ENCODE results near the gene SELENOS. TPM values are rescaled to one million over a fixed set of nuclear protein-coding genes. Genes with fewer than 3 reads are reported as not detected.
A peak's percentile ranks its signal among the peaks of the same experiment; 100 is the strongest.

SELENOS gene
- total and polyA plus RNA-seq, 9 of the 15 experiments (the other 6 are each of a cell fraction or from before 2014, with no cell fraction given) = 24.9 to 57.4 (median 47.9) TPM

DNA sequence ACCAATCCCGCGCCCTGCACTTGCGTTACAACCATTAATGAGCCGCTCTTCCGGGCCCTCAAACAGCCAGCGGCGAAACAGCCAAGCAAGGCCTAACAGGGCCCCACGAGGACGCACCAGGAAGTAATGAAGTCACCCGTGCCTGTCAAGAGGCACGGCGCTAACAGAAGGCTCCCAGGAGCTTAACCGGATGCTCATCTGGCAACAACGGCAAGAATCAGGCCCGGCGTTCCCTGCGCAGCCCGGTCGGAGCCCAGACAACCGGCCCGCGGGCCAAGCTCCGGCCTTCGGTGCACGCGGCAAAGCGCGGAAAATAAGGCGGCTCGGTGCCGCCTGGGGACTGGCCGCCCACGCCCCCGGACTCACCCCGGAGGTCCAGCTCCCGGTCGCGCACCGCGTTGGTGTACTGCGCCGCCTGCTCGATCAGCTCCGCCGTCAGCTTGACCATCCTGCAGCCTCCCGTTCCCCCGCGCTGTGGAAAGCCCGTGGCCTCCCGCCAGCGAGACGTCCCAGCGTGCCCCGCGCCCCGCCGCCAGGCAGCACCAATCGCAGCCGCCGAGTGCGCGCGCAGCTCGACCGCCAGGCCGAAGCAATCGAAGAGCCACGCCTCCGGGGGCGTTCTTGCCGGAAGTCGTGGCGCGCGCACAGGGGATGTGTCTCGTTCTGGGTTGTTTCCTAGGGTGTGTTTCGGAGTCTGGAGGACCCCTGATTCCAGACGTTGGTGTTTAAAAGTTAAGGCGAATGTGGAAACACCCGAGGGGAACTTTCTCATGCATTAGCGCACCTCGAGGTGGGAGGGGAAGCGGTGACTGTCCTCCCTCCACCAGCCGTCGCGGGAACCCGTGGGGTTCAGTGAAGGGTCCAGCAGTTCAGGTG is 17.7 kb upstream of the SELENOS start, which contains the start of gene SNRPA1:
TSS of gene SNRPA1 (minus strand) at position 518 of the 876 bp plus-strand sequence. CDS start at position 448, 70 bp downstream.
- Histone ChIP-seq H3K4me2 (ENCODE audit: insufficient read depth, low read length) (peak within 1 kb of the TSS; percentile 93), H3K4me3 (peak within 1 kb of the TSS; percentile 96), H4K20me1 (replicated peaks; ENCODE audit: control insufficient read depth, insufficient read depth, low read length) (peaks cover 14% of the 10 kb centered on the region), H3K27ac (ENCODE audit: extremely low read depth, low read depth, low read length) (peak within 1 kb of the TSS; percentile 92), H2AFZ (ENCODE audit: low read depth, low read length) (peak within 1 kb of the TSS; percentile 98), H3K4me1 (replicated peaks in 1 of 2; ENCODE audit: control insufficient read depth in 2 of 2, insufficient read depth in 2 of 2, low read length in 2 of 2) (peaks cover 7 to 9% of the 10 kb centered on the region in 2 experiments; a peak in 2 of 5 replicates), H3K36me3 (ENCODE audit: control insufficient read depth, insufficient read depth, low read length) (peaks cover 35% of the 10 kb centered on the region), H3K79me2 (ENCODE audit: control insufficient read depth, insufficient read depth, low read length) (peaks cover 68% of the 10 kb centered on the region), H3K9me1 (ENCODE audit: control insufficient read depth, insufficient read depth, low read length) (no peaks in the 10 kb centered on the region), H3K27me3 (ENCODE audit: control insufficient read depth in 2 of 2, insufficient read depth in 2 of 2, low read length in 2 of 2) (no peaks in the 10 kb centered on the region), H3K9me3 (replicated peaks; ENCODE audit: control insufficient read depth, insufficient read depth, low read depth, low read length) (no peaks in the 10 kb centered on the region), H3K9ac (ENCODE audit: insufficient read depth in 1 of 2, low read depth in 2 of 2, low read length in 2 of 2) (peak within 1 kb of the TSS; percentile 94 to 100)
- peak; percentile 91 for ATAC-seq
- DNase-seq (ENCODE audit: extremely low read depth in 1 of 4, low spot score in 3 of 4) = peak; percentile 94 to 97 (median 96)
- intact Hi-C loops (cut with micrococcal nuclease) (no loop called here), in situ Hi-C loops (cut with MboI) (loop anchor here (5.0 kb wide), 1 partner anchor 357 kb away; the partner anchor contains the start of gene TM2D3)
- under 1% methylated on average over 83 of the region's 87 CpGs for WGBS (ENCODE audit: insufficient coverage, low coverage, missing lambda C conversion rate)
- CTCF ChIA-PET (ENCODE audit: low intra/inter-chr PET ratio) = no interaction called here
- FAIRE-seq = peak; percentile 65
- POLR2A ChIA-PET = interaction anchor here (0.6 to 3.7 kb wide), 8 partner anchors 9 to 345 kb away, joined by 3 to 25 read pairs (median 4); no protein-coding TSS in a partner anchor
- no TSS peak for BruUV-seq (replicated peaks)
- peak; percentile 92 for TF ChIP-seq PHF8 (IDR thresholded peaks at IDR 0.05; ENCODE audit: borderline replicate concordance, low read length)
- TF ChIP-seq TEAD1 (CRISPR knock-in tag; IDR thresholded peaks at IDR 0.05) = peak in 1 of 2 experiments; percentile 78; a peak in 2 of 4 replicates
- peak; percentile 72 for TF ChIP-seq CREB1 (IDR thresholded peaks at IDR 0.05)
- peak; percentile 71 for TF ChIP-seq CREB1 (CRISPR knock-in tag; IDR thresholded peaks at IDR 0.05)
- peak; percentile 90 for TF ChIP-seq ELF2 (CRISPR knock-in tag; IDR thresholded peaks at IDR 0.05)
- no peak for TF ChIP-seq KHSRP (IDR thresholded peaks at IDR 0.05)
- TF ChIP-seq POLR2AphosphoS5 (IDR thresholded peaks at IDR 0.05; ENCODE audit: control insufficient read depth, insufficient read depth, low read depth, low read length) = peak; percentile 66
- TF ChIP-seq CXXC5 (CRISPR knock-in tag; IDR thresholded peaks at IDR 0.05) = peak; percentile 94
- peak; percentile 73 for TF ChIP-seq ZNF766 (CRISPR knock-in tag; conservative IDR thresholded peaks at IDR 0.05)
- no peak for TF ChIP-seq NR4A1 (CRISPR knock-in tag; IDR thresholded peaks at IDR 0.05)
- 0 out of 2 replicates have a peak, but pooled peaks have one; percentile 8 for TF ChIP-seq NR4A1 (tag; IDR thresholded peaks at IDR 0.05)
- TF ChIP-seq TEAD4 (IDR thresholded peaks at IDR 0.05; ENCODE audit: low read length) = no peak
- TF ChIP-seq TEAD4 (CRISPR knock-in tag; IDR thresholded peaks at IDR 0.05; ENCODE audit: borderline replicate concordance) = peak; percentile 73; the same call in 1 of the 2 replicates
- no peak for TF ChIP-seq ATF1 (CRISPR knock-in tag; IDR thresholded peaks at IDR 0.05)
- TF ChIP-seq ATF1 (tag; IDR thresholded peaks at IDR 0.05) = peak; percentile 78
- TF ChIP-seq ZNF57 (CRISPR knock-in tag; IDR thresholded peaks at IDR 0.05) = no peak
- TF ChIP-seq, protein P1, sequence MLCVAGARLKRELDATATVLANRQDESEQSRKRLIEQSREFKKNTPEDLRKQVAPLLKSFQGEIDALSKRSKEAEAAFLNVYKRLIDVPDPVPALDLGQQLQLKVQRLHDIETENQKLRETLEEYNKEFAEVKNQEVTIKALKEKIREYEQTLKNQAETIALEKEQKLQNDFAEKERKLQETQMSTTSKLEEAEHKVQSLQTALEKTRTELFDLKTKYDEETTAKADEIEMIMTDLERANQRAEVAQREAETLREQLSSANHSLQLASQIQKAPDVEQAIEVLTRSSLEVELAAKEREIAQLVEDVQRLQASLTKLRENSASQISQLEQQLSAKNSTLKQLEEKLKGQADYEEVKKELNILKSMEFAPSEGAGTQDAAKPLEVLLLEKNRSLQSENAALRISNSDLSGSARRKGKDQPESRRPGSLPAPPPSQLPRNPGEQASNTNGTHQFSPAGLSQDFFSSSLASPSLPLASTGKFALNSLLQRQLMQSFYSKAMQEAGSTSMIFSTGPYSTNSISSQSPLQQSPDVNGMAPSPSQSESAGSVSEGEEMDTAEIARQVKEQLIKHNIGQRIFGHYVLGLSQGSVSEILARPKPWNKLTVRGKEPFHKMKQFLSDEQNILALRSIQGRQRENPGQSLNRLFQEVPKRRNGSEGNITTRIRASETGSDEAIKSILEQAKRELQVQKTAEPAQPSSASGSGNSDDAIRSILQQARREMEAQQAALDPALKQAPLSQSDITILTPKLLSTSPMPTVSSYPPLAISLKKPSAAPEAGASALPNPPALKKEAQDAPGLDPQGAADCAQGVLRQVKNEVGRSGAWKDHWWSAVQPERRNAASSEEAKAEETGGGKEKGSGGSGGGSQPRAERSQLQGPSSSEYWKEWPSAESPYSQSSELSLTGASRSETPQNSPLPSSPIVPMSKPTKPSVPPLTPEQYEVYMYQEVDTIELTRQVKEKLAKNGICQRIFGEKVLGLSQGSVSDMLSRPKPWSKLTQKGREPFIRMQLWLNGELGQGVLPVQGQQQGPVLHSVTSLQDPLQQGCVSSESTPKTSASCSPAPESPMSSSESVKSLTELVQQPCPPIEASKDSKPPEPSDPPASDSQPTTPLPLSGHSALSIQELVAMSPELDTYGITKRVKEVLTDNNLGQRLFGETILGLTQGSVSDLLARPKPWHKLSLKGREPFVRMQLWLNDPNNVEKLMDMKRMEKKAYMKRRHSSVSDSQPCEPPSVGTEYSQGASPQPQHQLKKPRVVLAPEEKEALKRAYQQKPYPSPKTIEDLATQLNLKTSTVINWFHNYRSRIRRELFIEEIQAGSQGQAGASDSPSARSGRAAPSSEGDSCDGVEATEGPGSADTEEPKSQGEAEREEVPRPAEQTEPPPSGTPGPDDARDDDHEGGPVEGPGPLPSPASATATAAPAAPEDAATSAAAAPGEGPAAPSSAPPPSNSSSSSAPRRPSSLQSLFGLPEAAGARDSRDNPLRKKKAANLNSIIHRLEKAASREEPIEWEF (CRISPR knock-in tag; IDR thresholded peaks at IDR 0.05) = no peak
- no peak for TF ChIP-seq HLTF (IDR thresholded peaks at IDR 0.05)
- TF ChIP-seq TBP (optimal IDR thresholded peaks at IDR 0.05; ENCODE audit: low read depth, low read length) = peak; percentile 77

All from K562 (cell line).